HCT116 (cell line): ENCODE data around the gene FRA10AC1. TPM values are rescaled to one million over a fixed set of nuclear protein-coding genes. Genes with fewer than 3 reads are reported as not detected.

Source experiments
- ATAC-seq: fragments of 200-7000 bp; cut with Tn5 transposase; 2 replicates; pipeline ENCODE4 v1.9.1; 2020; ENCODE audit warnings: mild to moderate bottlenecking, moderate library complexity
- BruUV-seq: library from RNA; stranded (reverse); fragments of 400-500 nt; replicated peaks from 2 replicates; lab custom pipeline; 2021; lab: Mats Ljungman, UMichigan
- CTCF ChIA-PET: fragments of 300-600 bp; sonication (Branson Sonifier 250); formaldehyde crosslinking; loops from one replicate; lab custom pipeline; 2021; ENCODE audit warnings: antibody characterized with exemption; lab: Charles Lee
- POLR2A ChIA-PET: fragments of 300-600, 350-600 bp; sonication (Branson Sonifier 250); formaldehyde crosslinking; loops from one replicate; lab custom pipeline; 2021; ENCODE audit warnings: antibody characterized with exemption; lab: Charles Lee
- RAD21 ChIA-PET, 2 experiments: fragments of 300-600 bp; sonication (Branson Sonifier 250); formaldehyde crosslinking; loops; one replicate each; lab custom pipeline; 2023; ENCODE audit warnings: low total read pairs in 2 of 2; ENCODE audit not compliant: uncharacterized antibody in 2 of 2, unreplicated experiment in 2 of 2, low non-redundant PET in 1 of 2; lab: Charles Lee
- DNase-seq: peaks from one replicate; pipeline ENCODE4 v3.0.0-alpha.2; 2010; ENCODE audit warnings: low read depth, low spot score
- H2AFZ ChIP-seq: fragments of 200-600 bp; shearing (Covaris generic), sonication (generic); 2 replicates; pipeline ENCODE4 v1.6.1; 2017; ENCODE audit warnings: low read depth, mixed run types, mixed read lengths, antibody characterized with exemption, low read length; ENCODE audit not compliant: poor library complexity, severe bottlenecking
- H3K27ac ChIP-seq: 2 replicates; pipeline ENCODE4 v1.5.1; 2012; ENCODE audit warnings: low read depth, low read length
- H3K27me3 ChIP-seq: fragments of 200-600 bp; sonication (generic); 2 replicates; pipeline ENCODE4 v1.6.1; 2016; ENCODE audit warnings: mixed run types, low read length, mixed read lengths; ENCODE audit not compliant: insufficient read depth
- H3K36me3 ChIP-seq, 2 experiments: fragments of 200-500 bp in 1 of 2; fragments of 200-600 bp in 1 of 2; sonication (Bioruptor generic) in 1 of 2; sonication (generic) in 1 of 2; 2 replicates each; pipeline versions ENCODE4 v1.5.1 to v1.6.1; 2014 to 2016; ENCODE audit warnings: low read length in 2 of 2, inconsistent platforms in 1 of 2, mixed read lengths in 1 of 2, mixed run types in 1 of 2; ENCODE audit not compliant: insufficient read depth in 2 of 2, control insufficient read depth in 1 of 2
- H3K4me1 ChIP-seq, 2 experiments: fragments of 200-600 bp in 1 of 2; sonication (generic) in 1 of 2; 2 replicates each; pipeline versions ENCODE4 v1.5.1 to v1.6.1; 2012 to 2017; ENCODE audit warnings: low read length in 2 of 2, inconsistent platforms in 1 of 2, mild to moderate bottlenecking in 1 of 2, mixed read lengths in 1 of 2, mixed run types in 1 of 2, moderate library complexity in 1 of 2; ENCODE audit not compliant: insufficient read depth in 2 of 2, control insufficient read depth in 1 of 2
- H3K4me2 ChIP-seq: fragments of 200-600 bp; sonication (generic); 2 replicates; pipeline ENCODE4 v1.6.1; 2017; ENCODE audit warnings: mixed run types, low read length, mixed read lengths
- H3K4me3 ChIP-seq, 2 experiments: fragments of 200-600 bp in 1 of 2; sonication (generic) in 1 of 2; replicated peaks in 1 of 2; 2 replicates each; pipeline ENCODE4 v1.5.1; 2011 to 2016; ENCODE audit warnings: low read length in 2 of 2, control low read depth in 1 of 2, low read depth in 1 of 2, mild to moderate bottlenecking in 1 of 2, mixed read lengths in 1 of 2, mixed run types in 1 of 2
- H3K79me2 ChIP-seq: fragments of 200-600 bp; sonication (generic); 2 replicates; pipeline ENCODE4 v1.6.1; 2017; ENCODE audit warnings: mild to moderate bottlenecking, mixed run types, low read length, moderate library complexity, mixed read lengths; ENCODE audit not compliant: insufficient read depth
- H3K9ac ChIP-seq: fragments of 200-600 bp; sonication (generic); 2 replicates; pipeline ENCODE4 v1.6.1; 2016; ENCODE audit warnings: low read length, mixed read lengths
- H3K9me2 ChIP-seq: fragments of 200-600 bp; sonication (generic), shearing (Covaris generic); 2 replicates; pipeline ENCODE4 v1.6.1; 2017; ENCODE audit warnings: mixed run types, mild to moderate bottlenecking, moderate library complexity; ENCODE audit not compliant: insufficient read depth
- H3K9me3 ChIP-seq, 2 experiments: fragments of 200-500 bp in 1 of 2; fragments of 200-600 bp in 1 of 2; sonication (Bioruptor generic) in 1 of 2; sonication (generic) in 1 of 2; 2 replicates each; pipeline ENCODE4 v1.6.1; 2014 to 2017; ENCODE audit warnings: low read length in 2 of 2, mixed read lengths in 2 of 2, inconsistent platforms in 1 of 2, low read depth in 1 of 2, mild to moderate bottlenecking in 1 of 2, mixed run types in 1 of 2, moderate library complexity in 1 of 2; ENCODE audit not compliant: control insufficient read depth in 1 of 2, insufficient read depth in 1 of 2
- H4K20me1 ChIP-seq: fragments of 200-600 bp; sonication (generic), shearing (Covaris generic); 2 replicates; pipeline ENCODE4 v1.6.1; 2017; ENCODE audit warnings: mixed run types, mild to moderate bottlenecking, moderate library complexity; ENCODE audit not compliant: insufficient read depth
- CBX3 ChIP-seq: IDR thresholded peaks from 2 replicates; pipeline ENCODE4 v1.6.1; 2012; ENCODE audit warnings: low read depth
- EGR1 ChIP-seq: IDR thresholded peaks from 2 replicates; pipeline ENCODE4 v1.6.1; 2012; ENCODE audit warnings: low read depth
- ELF1 ChIP-seq: IDR thresholded peaks from 2 replicates; pipeline ENCODE4 v1.6.1; 2012; ENCODE audit warnings: low read depth, borderline replicate concordance
- EZH2 ChIP-seq: fragments of 200-600 bp; sonication (generic); IDR thresholded peaks from 2 replicates; pipeline ENCODE4 v1.6.1; 2017; ENCODE audit warnings: antibody characterized with exemption, mixed run types
- EZH2phosphoT487 ChIP-seq: fragments of 200-600 bp; IDR thresholded peaks from 2 replicates; pipeline ENCODE4 v1.6.1; 2018; ENCODE audit warnings: antibody characterized with exemption, borderline replicate concordance
- FOSL1 ChIP-seq: IDR thresholded peaks from 2 replicates; pipeline ENCODE4 v1.6.1; 2012; ENCODE audit warnings: low read depth
- JUND ChIP-seq: IDR thresholded peaks from 2 replicates; pipeline ENCODE4 v1.6.1; 2012
- POLR2A ChIP-seq: IDR thresholded peaks from 2 replicates; pipeline ENCODE4 v1.7.0; 2011; ENCODE audit warnings: borderline replicate concordance; ENCODE audit not compliant: insufficient read depth, insufficient read length; ENCODE audit errors: extremely low read depth
- RAD21 ChIP-seq: IDR thresholded peaks from 2 replicates; pipeline ENCODE4 v1.6.1; 2012; ENCODE audit warnings: low read depth, mild to moderate bottlenecking
- SP1 ChIP-seq: IDR thresholded peaks from 2 replicates; pipeline ENCODE4 v1.6.1; 2012; ENCODE audit warnings: low read depth
- SRF ChIP-seq: IDR thresholded peaks from 2 replicates; pipeline ENCODE4 v1.6.1; 2012; ENCODE audit warnings: low read depth
- TCF7L2 ChIP-seq: IDR thresholded peaks from 2 replicates; pipeline ENCODE4 v1.7.0; 2011; ENCODE audit warnings: borderline replicate concordance, inconsistent platforms; ENCODE audit not compliant: insufficient read depth, insufficient read length; ENCODE audit errors: extremely low read depth
- ZFX ChIP-seq: fragments of 450-650 bp; IDR thresholded peaks from 2 replicates; pipeline ENCODE4 v1.6.1; 2017
- intact Hi-C: fragments of 100-400 bp; cut with micrococcal nuclease; formaldehyde crosslinking; loops from 2 replicates; pipeline ENCODE4 v1.10.0; 2022
- total RNA-seq: library from RNA; stranded (reverse); gene quantifications from one replicate; pipeline ENCODE4 v1.2.1, GENCODE V29; 2021; ENCODE audit not compliant: unreplicated experiment
- TF ChIP-seq, protein P1 (sequence below), 3 experiments: fragments of 200-600 bp in 1 of 3; sonication (generic) in 1 of 3; IDR thresholded peaks in 2 of 3; conservative IDR thresholded peaks in 1 of 3; 2 replicates each; pipeline ENCODE4 v1.5.1; 2012 to 2017; ENCODE audit warnings: low read depth in 2 of 3, low read length in 2 of 3, antibody characterized with exemption in 1 of 3, borderline replicate concordance in 1 of 3, control low read depth in 1 of 3, mild to moderate bottlenecking in 1 of 3, mixed read lengths in 1 of 3, mixed run types in 1 of 3, moderate library complexity in 1 of 3; ENCODE audit not compliant: insufficient read depth in 1 of 3
- TF ChIP-seq, protein P2 (sequence below): IDR thresholded peaks from 2 replicates; pipeline ENCODE4 v1.6.1; 2012

Gene FRA10AC1
- total RNA-seq, 1 experiment from 2014 or later: 21.9 TPM

DNA sequence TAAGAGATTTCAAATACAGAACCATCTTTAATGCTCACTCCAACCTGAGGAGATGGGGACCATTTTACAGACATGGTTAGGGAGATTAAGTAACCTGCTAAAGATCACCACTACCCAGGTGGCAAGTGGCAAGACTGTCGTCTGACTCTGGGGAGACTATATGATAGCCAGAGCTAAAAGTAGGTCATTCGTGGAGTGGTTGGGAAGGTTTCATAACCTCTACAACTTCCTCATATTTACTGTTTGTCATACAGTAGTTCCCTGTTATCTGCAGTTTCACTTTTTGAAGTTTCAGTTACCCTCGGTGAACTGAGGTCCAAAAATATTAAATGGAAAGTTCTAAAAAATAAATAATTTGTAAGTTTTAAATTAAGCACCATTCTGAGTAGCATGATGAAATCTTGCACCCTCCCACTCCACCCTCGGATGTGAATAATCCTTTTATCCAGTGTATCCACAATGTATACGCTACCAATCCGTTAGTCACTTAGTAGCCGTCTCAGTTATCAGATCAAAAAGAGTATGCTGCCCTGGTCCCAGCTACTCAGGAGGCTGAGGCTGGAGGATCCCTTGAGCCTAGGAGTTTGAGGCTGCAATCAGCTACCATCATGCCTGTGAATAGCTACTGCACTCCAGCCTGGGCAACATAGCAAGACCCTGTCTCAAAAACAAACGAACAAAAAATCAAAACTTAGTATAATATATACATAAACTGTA lies 40.4 kb upstream of the FRA10AC1 start:
- no peaks in the 10 kb centered on the region for H3K36me3 ChIP-seq
- no peak overlapping the region for H2AFZ ChIP-seq
- H3K4me1 ChIP-seq: peaks cover 0 to 14% of the 10 kb centered on the region in 2 experiments; a peak in 2 of 4 replicates
- ChIA-PET POLR2A (no interaction called here), CTCF (interaction anchor here (4.6 kb wide), 1 partner anchor 71 kb away, joined by 92 read pairs; no protein-coding TSS in a partner anchor), RAD21 (no interaction called here)
- H3K4me2 ChIP-seq: no peak overlapping the region
- no peak overlapping the region for H3K9ac ChIP-seq
- no peak for DNase-seq
- H3K27me3 ChIP-seq: no peaks in the 10 kb centered on the region
- H4K20me1 ChIP-seq: no peaks in the 10 kb centered on the region
- H3K4me3 ChIP-seq: no peak overlapping the region
- no peak overlapping the region for H3K27ac ChIP-seq
- no peaks in the 10 kb centered on the region for H3K9me3 ChIP-seq
- no TSS peak for BruUV-seq
- no peaks in the 10 kb centered on the region for H3K79me2 ChIP-seq
- no peak for TF ChIP-seq TCF7L2
- TF ChIP-seq, protein P1, sequence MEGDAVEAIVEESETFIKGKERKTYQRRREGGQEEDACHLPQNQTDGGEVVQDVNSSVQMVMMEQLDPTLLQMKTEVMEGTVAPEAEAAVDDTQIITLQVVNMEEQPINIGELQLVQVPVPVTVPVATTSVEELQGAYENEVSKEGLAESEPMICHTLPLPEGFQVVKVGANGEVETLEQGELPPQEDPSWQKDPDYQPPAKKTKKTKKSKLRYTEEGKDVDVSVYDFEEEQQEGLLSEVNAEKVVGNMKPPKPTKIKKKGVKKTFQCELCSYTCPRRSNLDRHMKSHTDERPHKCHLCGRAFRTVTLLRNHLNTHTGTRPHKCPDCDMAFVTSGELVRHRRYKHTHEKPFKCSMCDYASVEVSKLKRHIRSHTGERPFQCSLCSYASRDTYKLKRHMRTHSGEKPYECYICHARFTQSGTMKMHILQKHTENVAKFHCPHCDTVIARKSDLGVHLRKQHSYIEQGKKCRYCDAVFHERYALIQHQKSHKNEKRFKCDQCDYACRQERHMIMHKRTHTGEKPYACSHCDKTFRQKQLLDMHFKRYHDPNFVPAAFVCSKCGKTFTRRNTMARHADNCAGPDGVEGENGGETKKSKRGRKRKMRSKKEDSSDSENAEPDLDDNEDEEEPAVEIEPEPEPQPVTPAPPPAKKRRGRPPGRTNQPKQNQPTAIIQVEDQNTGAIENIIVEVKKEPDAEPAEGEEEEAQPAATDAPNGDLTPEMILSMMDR (IDR thresholded peaks at IDR 0.05 in 2 of 3, conservative IDR thresholded peaks at IDR 0.05 in 1 of 3; ENCODE audit: borderline replicate concordance in 1 of 3, insufficient read depth in 1 of 3, low read depth in 2 of 3, low read length in 2 of 3): no peak
- TF ChIP-seq EZH2: no peak
- no peak for TF ChIP-seq FOSL1
- TF ChIP-seq RAD21: no peak
- TF ChIP-seq SRF: no peak
- TF ChIP-seq EZH2phosphoT487: no peak
- no peak for TF ChIP-seq JUND
- TF ChIP-seq, protein P2, sequence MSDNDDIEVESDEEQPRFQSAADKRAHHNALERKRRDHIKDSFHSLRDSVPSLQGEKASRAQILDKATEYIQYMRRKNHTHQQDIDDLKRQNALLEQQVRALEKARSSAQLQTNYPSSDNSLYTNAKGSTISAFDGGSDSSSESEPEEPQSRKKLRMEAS: no peak
- TF ChIP-seq POLR2A: no peak
- no peak for TF ChIP-seq ZFX
- TF ChIP-seq CBX3: no peak
- no peak for TF ChIP-seq SP1
- no peak for TF ChIP-seq ELF1
- no peak for TF ChIP-seq EGR1
- no peaks in the 10 kb centered on the region for H3K9me2 ChIP-seq
- intact Hi-C loops: no loop called here
- ATAC-seq: no peak
